Lung microvascular endothelial cell (primary cell): ENCODE measurements around the gene VAV3. TPM values are rescaled to one million over a fixed set of nuclear protein-coding genes. Genes with fewer than 3 reads are reported as not detected.

Experiments used
- DNase-seq, 2 donors: peaks; one replicate each; pipeline versions ENCODE4 v3.0.0 to v3.0.0-alpha.2; 2010; ENCODE audit warnings: low read depth in 2 of 2
- total RNA-seq: library from RNA; depleted of rRNA; stranded (reverse); fragments of >200 nt; gene quantifications from 2 replicates; pipeline ENCODE4 v1.2.1, GENCODE V29; 2014

Gene VAV3
- total RNA-seq, 1 donor from 2014 or later = 59.1 TPM

GRCh38 chr1:107545056-107545577 lies 419.9 kb downstream of the VAV3 start:
- DNase-seq = no peak

GRCh38 chr1:107544285-107544684 lies 420.7 kb downstream of the VAV3 start:
- no peak for DNase-seq

GRCh38 chr1:107541412-107541811 lies 423.6 kb downstream of the VAV3 start:
- DNase-seq = no peak

GRCh38 chr1:107538502-107538901 lies 426.5 kb downstream of the VAV3 start:
- no peak for DNase-seq

GRCh38 chr1:107536266-107536665 lies 428.7 kb downstream of the VAV3 start:
- DNase-seq = no peak

- DNase-seq = peak in 1 of 2 donors; percentile 50
These were observed 429.9 kb downstream of the VAV3 start for GRCh38 chr1:107535091-107535490.

- no peak for DNase-seq
These were observed 430.3 kb downstream of the VAV3 start for GRCh38 chr1:107534632-107535031.

- DNase-seq = no peak
These were observed 431.5 kb downstream of the VAV3 start for GRCh38 chr1:107533436-107533835.

- peak in 1 of 2 donors; percentile 6 for DNase-seq
These were observed 432.7 kb downstream of the VAV3 start for GRCh38 chr1:107532318-107532717.

- DNase-seq = no peak
These were observed 433.7 kb downstream of the VAV3 start for GRCh38 chr1:107531065-107531908.

- no peak for DNase-seq
These were observed 434.4 kb downstream of the VAV3 start for GRCh38 chr1:107530543-107530942.

GRCh38 chr1:107529511-107530149 lies 435.4 kb downstream of the VAV3 start:
- peak; percentile 39 to 68 for DNase-seq

- no peak for DNase-seq
These were observed 438.3 kb downstream of the VAV3 start for GRCh38 chr1:107526524-107527198.

GRCh38 chr1:107525961-107526360 lies 439.0 kb downstream of the VAV3 start:
- DNase-seq = no peak

- DNase-seq = no peak
These were observed 439.8 kb downstream of the VAV3 start for GRCh38 chr1:107525145-107525544.

- no peak for DNase-seq
These were observed 440.7 kb downstream of the VAV3 start for GRCh38 chr1:107524301-107524700.

GRCh38 chr1:107523736-107524135 lies 441.2 kb downstream of the VAV3 start:
- no peak for DNase-seq

GRCh38 chr1:107523061-107523460 lies 441.9 kb downstream of the VAV3 start:
- no peak for DNase-seq
